HAP-1 (cell line): ENCODE measurements around the gene RAB11B.
"Not testable (repeated sequence)": the region's sequence is repeated elsewhere in the genome, so short reads cannot be mapped to it uniquely, and the experiment has no call there.

Experiments
- DNase-seq, 2 experiments: peaks; one replicate each; pipeline ENCODE4 v3.0.0-alpha.2; 2016 to 2020; ENCODE audit warnings: low spot score in 2 of 2
- H3K27me3 ChIP-seq: fragments of 250-450 bp; sonication (Bioruptor Pico); 2 replicates; pipeline ENCODE4 v1.5.1; 2020; ENCODE audit warnings: low read depth, mild to moderate bottlenecking, moderate library complexity
- H3K36me3 ChIP-seq: fragments of 250-450 bp; sonication (Bioruptor Pico); replicated peaks from 2 replicates; pipeline ENCODE4 v1.5.1; 2020; ENCODE audit warnings: mild to moderate bottlenecking
- H3K4me1 ChIP-seq: fragments of 250-450 bp; sonication (Bioruptor Pico); 2 replicates; pipeline ENCODE4 v1.5.1; 2020; ENCODE audit warnings: mild to moderate bottlenecking
- H3K4me3 ChIP-seq: fragments of 250-450 bp; sonication (Bioruptor Pico); 2 replicates; pipeline ENCODE4 v1.5.1; 2020; ENCODE audit warnings: mild to moderate bottlenecking, moderate library complexity
- H3K9me3 ChIP-seq: fragments of 250-450 bp; sonication (Bioruptor Pico); 2 replicates; pipeline ENCODE4 v1.5.1; 2020; ENCODE audit warnings: mild to moderate bottlenecking, moderate library complexity
- in situ Hi-C: fragments of 300-500 bp; cut with MboI; formaldehyde crosslinking; loops from 3 replicates; pipeline ENCODE4 v1.14.3; 2020; ENCODE audit warnings: low sequenced_read_pairs, inconsistent platforms, mixed read lengths

RAB11B gene

GRCh38 chr19:8389891-8390616 lies at the start of gene RAB11B:
Gene RAB11B, plus strand, starts transcription at chr19:8390360. Its CDS starts 57 bp downstream, at chr19:8390417.
- Histone ChIP-seq H3K4me3 (peak within 1 kb of the TSS; percentile 51), H3K4me1 (peaks cover 12% of the 10 kb centered on the region), H3K36me3 (no peaks in the 10 kb centered on the region), H3K27me3 (no peaks in the 10 kb centered on the region), H3K9me3 (no peaks in the 10 kb centered on the region)
- in situ Hi-C loops, result no loop called here
- DNase-seq, result peak; percentile 99

- H3K4me1 ChIP-seq, H3K9me3 ChIP-seq, H3K27me3 ChIP-seq, H3K36me3 ChIP-seq, in situ Hi-C loops, DNase-seq, H3K4me3 ChIP-seq: not testable (repeated sequence)
These were observed 48.7 kb upstream of the RAB11B start for GRCh38 chr19:8341504-8341903.

- no peaks in the 10 kb centered on the region for H3K36me3 ChIP-seq
- DNase-seq, result no peak
- no peaks in the 10 kb centered on the region for H3K9me3 ChIP-seq
- peaks cover 2% of the 10 kb centered on the region for H3K4me1 ChIP-seq
- no peak overlapping the region; the same call in 1 of the 2 replicates for H3K4me3 ChIP-seq
- no peaks in the 10 kb centered on the region for H3K27me3 ChIP-seq
- in situ Hi-C loops, result no loop called here
These were observed 47.9 kb upstream of the RAB11B start for GRCh38 chr19:8342316-8342683.

GRCh38 chr19:8342684-8343482 lies 47.3 kb upstream of the RAB11B start, which contains the start of gene KANK3:
Gene KANK3, minus strand, starts transcription at chr19:8343262. Its CDS starts 5,434 bp downstream, at chr19:8337828.
- peak; percentile 93 to 99 for DNase-seq
- Histone ChIP-seq H3K36me3 (no peaks in the 10 kb centered on the region), H3K9me3 (no peaks in the 10 kb centered on the region), H3K4me1 (peaks cover 5% of the 10 kb centered on the region), H3K27me3 (no peaks in the 10 kb centered on the region), H3K4me3 (peak within 1 kb of the TSS; percentile 58)
- in situ Hi-C loops, result no loop called here

GRCh38 chr19:8343483-8343844 lies 46.7 kb upstream of the RAB11B start:
- in situ Hi-C loops, result no loop called here
- H3K4me3 ChIP-seq, result peak overlapping the region; percentile 58
- H3K9me3 ChIP-seq, result no peaks in the 10 kb centered on the region
- peaks cover 7% of the 10 kb centered on the region for H3K4me1 ChIP-seq
- no peaks in the 10 kb centered on the region for H3K27me3 ChIP-seq
- no peak for DNase-seq
- H3K36me3 ChIP-seq, result no peaks in the 10 kb centered on the region

GRCh38 chr19:8349629-8350372 lies 40.4 kb upstream of the RAB11B start:
- H3K36me3 ChIP-seq, H3K9me3 ChIP-seq, DNase-seq, H3K27me3 ChIP-seq, in situ Hi-C loops, H3K4me3 ChIP-seq: not testable (repeated sequence)
- peaks cover 15% of the 10 kb centered on the region for H3K4me1 ChIP-seq

- peak; percentile 22 to 46 for DNase-seq
- no peaks in the 10 kb centered on the region for H3K9me3 ChIP-seq
- in situ Hi-C loops, result no loop called here
- H3K4me1 ChIP-seq, result peaks cover 15% of the 10 kb centered on the region
- no peaks in the 10 kb centered on the region for H3K27me3 ChIP-seq
- no peak overlapping the region; the same call in 1 of the 2 replicates for H3K4me3 ChIP-seq
- no peaks in the 10 kb centered on the region for H3K36me3 ChIP-seq
These were observed 37.9 kb upstream of the RAB11B start for GRCh38 chr19:8352134-8352827.

- H3K36me3 ChIP-seq, H3K27me3 ChIP-seq, H3K9me3 ChIP-seq, in situ Hi-C loops, H3K4me3 ChIP-seq: not testable (repeated sequence)
- peaks cover 13% of the 10 kb centered on the region for H3K4me1 ChIP-seq
- peak in 1 of 2 experiments; percentile 39 for DNase-seq
These were observed 37.3 kb upstream of the RAB11B start for GRCh38 chr19:8352845-8353244.

GRCh38 chr19:8355631-8356402 lies 34.3 kb upstream of the RAB11B start:
- in situ Hi-C loops, result no loop called here
- Histone ChIP-seq H3K36me3 (no peaks in the 10 kb centered on the region), H3K9me3 (no peaks in the 10 kb centered on the region), H3K4me1 (peaks cover 10% of the 10 kb centered on the region), H3K27me3 (no peaks in the 10 kb centered on the region), H3K4me3 (no peak overlapping the region)
- no peak for DNase-seq

GRCh38 chr19:8357007-8357521 lies 33.1 kb upstream of the RAB11B start:
- in situ Hi-C loops, result no loop called here

GRCh38 chr19:8358948-8359347 lies 31.2 kb upstream of the RAB11B start:
- Histone ChIP-seq H3K4me3 (no peak overlapping the region), H3K4me1 (peaks cover 3% of the 10 kb centered on the region), H3K36me3 (no peaks in the 10 kb centered on the region), H3K27me3 (peaks cover 7% of the 10 kb centered on the region), H3K9me3 (peaks cover 2% of the 10 kb centered on the region; the same call in 1 of the 2 replicates)
- DNase-seq, result no peak
- in situ Hi-C loops, result no loop called here

More at GRCh38 chr19:8357007-8357521, 33.1 kb upstream of the RAB11B start:
- no peaks in the 10 kb centered on the region for H3K9me3 ChIP-seq
- H3K36me3 ChIP-seq, result no peaks in the 10 kb centered on the region
- DNase-seq, result no peak
- no peak overlapping the region for H3K4me3 ChIP-seq
- H3K4me1 ChIP-seq, result peaks cover 10% of the 10 kb centered on the region
- H3K27me3 ChIP-seq, result no peaks in the 10 kb centered on the region

GRCh38 chr19:8360196-8360595 lies 30.0 kb upstream of the RAB11B start:
- in situ Hi-C loops, result no loop called here
- DNase-seq, result no peak
- H3K4me3 ChIP-seq, result no peak overlapping the region

More at GRCh38 chr19:8360196-8360595, 30.0 kb upstream of the RAB11B start:
- Histone ChIP-seq H3K4me1 (peaks cover 3% of the 10 kb centered on the region), H3K9me3 (peaks cover 2% of the 10 kb centered on the region; the same call in 1 of the 2 replicates), H3K27me3 (peaks cover 19% of the 10 kb centered on the region), H3K36me3 (no peaks in the 10 kb centered on the region)
